K562 (cell line): ENCODE data around the gene RNF167. TPM values are rescaled to one million over a fixed set of nuclear protein-coding genes. Genes with fewer than 3 reads are reported as not detected.

Experiments used
- ATAC-seq: fragments of 200-7000 bp; cut with Tn5 transposase; 3 replicates; pipeline ENCODE4 v1.9.1; 2020; ENCODE audit warnings: moderate library complexity
- BruUV-seq: library from RNA; stranded (reverse); fragments of 400-500 nt; replicated peaks from 2 replicates; lab custom pipeline; 2021; lab: Mats Ljungman, UMichigan
- CTCF ChIA-PET: fragments of 300-600 bp; formaldehyde crosslinking; extraction: SDS; loops from one replicate; lab custom pipeline; 2021; ENCODE audit warnings: low intra/inter-chr PET ratio; lab: Yijun Ruan, JAX
- POLR2A ChIA-PET: fragments of 300-600, 350-650 bp; sonication (Branson Sonifier 250); formaldehyde crosslinking; extraction: SDS; loops from one replicate; lab custom pipeline; 2021; ENCODE audit warnings: antibody characterized with exemption, inconsistent platforms; lab: Yijun Ruan, JAX
- DNase-seq, 4 experiments: peaks; one replicate each; pipeline versions ENCODE4 v3.0.0 to v3.0.0-alpha.2; 2011 to 2018; ENCODE audit warnings: low spot score in 3 of 4, mixed read lengths in 3 of 4; ENCODE audit errors: extremely low read depth in 1 of 4
- FAIRE-seq: peaks from 2 replicates; lab custom pipeline; 2011; peaks lifted over from hg19 to GRCh38; lab: Jason Lieb, UNC
- H2AFZ ChIP-seq: 2 replicates; pipeline ENCODE4 v1.6.0; 2011; ENCODE audit warnings: low read depth, low read length, control low read depth, inconsistent platforms
- H3K27ac ChIP-seq: fragments of 200-600 bp; 3 replicates; pipeline ENCODE4 v1.8.0; 2011; ENCODE audit warnings: low read depth, mild to moderate bottlenecking, control low read depth, inconsistent platforms, low read length, moderate library complexity, mixed read lengths; ENCODE audit errors: extremely low read depth
- H3K27me3 ChIP-seq, 2 experiments: fragments of 300-600 bp in 1 of 2; 2 replicates in 1 of 2; 3 replicates in 1 of 2; pipeline versions ENCODE4 v1.6.0 to v1.8.0; 2011; ENCODE audit warnings: inconsistent platforms in 2 of 2, low read length in 2 of 2, mild to moderate bottlenecking in 1 of 2, mixed read lengths in 1 of 2, moderate library complexity in 1 of 2; ENCODE audit not compliant: control insufficient read depth in 2 of 2, insufficient read depth in 2 of 2
- H3K36me3 ChIP-seq: fragments of 300-600 bp; 3 replicates; pipeline ENCODE4 v1.8.0; 2011; ENCODE audit warnings: mild to moderate bottlenecking, low read length, inconsistent platforms; ENCODE audit not compliant: control insufficient read depth, insufficient read depth
- H3K4me1 ChIP-seq, 2 experiments: fragments of 200-600 bp in 1 of 2; replicated peaks in 1 of 2; 2 replicates in 1 of 2; 3 replicates in 1 of 2; pipeline versions ENCODE4 v1.5.1 to v1.8.0; 2011; ENCODE audit warnings: inconsistent platforms in 2 of 2, low read length in 2 of 2, mild to moderate bottlenecking in 1 of 2, mixed read lengths in 1 of 2, moderate library complexity in 1 of 2; ENCODE audit not compliant: control insufficient read depth in 2 of 2, insufficient read depth in 2 of 2
- H3K4me2 ChIP-seq: 2 replicates; pipeline ENCODE4 v1.6.1; 2011; ENCODE audit warnings: low read length, control low read depth, inconsistent platforms, mixed read lengths; ENCODE audit not compliant: insufficient read depth
- H3K4me3 ChIP-seq: fragments of 200-600 bp; sonication (generic), shearing (Covaris generic); 2 replicates; pipeline ENCODE4 v1.5.1; 2016; ENCODE audit warnings: control low read depth, inconsistent platforms
- H3K79me2 ChIP-seq: fragments of 200-600 bp; 3 replicates; pipeline ENCODE4 v1.8.0; 2011; ENCODE audit warnings: low read length, inconsistent platforms; ENCODE audit not compliant: control insufficient read depth, insufficient read depth
- H3K9ac ChIP-seq, 2 experiments: 2 replicates each; pipeline versions ENCODE4 v1.6.0 to v1.6.1; 2011; ENCODE audit warnings: low read depth in 2 of 2, low read length in 2 of 2, control low read depth in 1 of 2, inconsistent platforms in 1 of 2, mild to moderate bottlenecking in 1 of 2, mixed read lengths in 1 of 2; ENCODE audit not compliant: insufficient read depth in 1 of 2
- H3K9me1 ChIP-seq: one replicate; pipeline ENCODE4 v1.6.0; 2011; ENCODE audit warnings: inconsistent platforms, mild to moderate bottlenecking, low read length, moderate library complexity; ENCODE audit not compliant: control insufficient read depth, insufficient read depth
- H3K9me3 ChIP-seq: replicated peaks from 2 replicates; pipeline ENCODE4 v1.5.1; 2011; ENCODE audit warnings: low read depth, low read length, inconsistent platforms; ENCODE audit not compliant: control insufficient read depth, insufficient read depth
- H4K20me1 ChIP-seq: replicated peaks from 2 replicates; pipeline ENCODE4 v1.6.1; 2011; ENCODE audit warnings: low read length, inconsistent platforms, mixed read lengths; ENCODE audit not compliant: control insufficient read depth, insufficient read depth
- CREM ChIP-seq: IDR thresholded peaks from 2 replicates; pipeline ENCODE4 v1.6.1; 2014; ENCODE audit warnings: antibody characterized with exemption, low read depth
- EHMT2 ChIP-seq: fragments of 450-650 bp; IDR thresholded peaks from 2 replicates; pipeline ENCODE4 v1.6.1; 2018; ENCODE audit warnings: antibody characterized with exemption
- SETDB1 ChIP-seq: IDR thresholded peaks from one replicate; pipeline ENCODE4 v1.6.1; 2012; ENCODE audit warnings: low read length, control low read depth, inconsistent platforms
- TBP ChIP-seq: optimal IDR thresholded peaks from 2 replicates; pipeline ENCODE3; 2011; ENCODE audit warnings: low read depth, low read length, improper control_type of control experiment
- VEZF1 ChIP-seq: fragments of 200-800 bp; sonication (Bioruptor generic); IDR thresholded peaks from 2 replicates; pipeline ENCODE4 v1.6.1; 2017; ENCODE audit warnings: missing genetic modification characterization, missing compliant biosample characterization
- ZBTB34 ChIP-seq: fragments of 250-450 bp; sonication (Bioruptor Pico); IDR thresholded peaks from 2 replicates; pipeline ENCODE4 v1.8.0; 2021; ENCODE audit warnings: mild to moderate bottlenecking, moderate library complexity
- ZBTB5 ChIP-seq: fragments of 450-650 bp; IDR thresholded peaks from 2 replicates; pipeline ENCODE4 v1.6.1; 2017; ENCODE audit warnings: antibody characterized with exemption
- ZNF318 ChIP-seq, 2 experiments: fragments of 450-650 bp; IDR thresholded peaks; 2 replicates each; pipeline ENCODE4 v1.6.1; 2016; ENCODE audit warnings: mild to moderate bottlenecking in 2 of 2, borderline replicate concordance in 1 of 2, low read depth in 1 of 2, moderate library complexity in 1 of 2
- WGBS: fragments of 100-300 bp; shearing (Covaris generic); methylation state at CpG from one replicate; pipeline ENCODE4 v1.1.6; 2016; ENCODE audit warnings: low coverage, mixed read lengths; ENCODE audit not compliant: insufficient coverage; ENCODE audit errors: missing lambda C conversion rate; 5-methylcytosine and 5-hydroxymethylcytosine counted together
- in situ Hi-C: fragments of 300-500 bp; cut with MboI; formaldehyde crosslinking; loops from 4 replicates; pipeline ENCODE4 v1.15.0; 2018; ENCODE audit warnings: inconsistent platforms, mixed read lengths
- intact Hi-C: fragments of 100-400 bp; cut with micrococcal nuclease; formaldehyde crosslinking; loops from 2 replicates; pipeline ENCODE4 v1.14.2; 2022
- polyA plus RNA-seq, 8 experiments: library from polyadenylated mRNA; depleted of rRNA in 4 of 8; stranded (reverse) in 5 of 8; unstranded in 3 of 8; fragments of >200 nt; fragmentation: Nextera tagmentation in 2 of 8; fragmentation: Illumina TruSeq in 1 of 8; extraction: Ambion mirVana in 2 of 8; extraction: Trizol in 1 of 8; gene quantifications; 2 replicates each; pipeline versions ENCODE4 v1.2.1 to v1.2.3, GENCODE V29; 2011 to 2014; ENCODE audit warnings: inconsistent platforms in 1 of 8, missing spikeins in 1 of 8
- total RNA-seq, 7 experiments: library from RNA; depleted of rRNA in 6 of 7; stranded (reverse); fragments of >200 nt in 6 of 7; fragmentation: Illumina TruSeq in 2 of 7; extraction: Trizol in 2 of 7; gene quantifications; 2 replicates each; pipeline versions ENCODE4 v1.2.1 to v1.2.3, GENCODE V29; 2011 to 2021; ENCODE audit warnings: low replicate concordance in 1 of 7

RNF167 gene
- total and polyA plus RNA-seq, 9 of the 15 experiments (the other 6 are each of a cell fraction or from before 2014, with no cell fraction given) = 16.5 to 143 (median 45.5) TPM

GRCh38 chr17:4974115-4974670 is 34.1 kb downstream of the RNF167 start:
- H3K9me1 ChIP-seq = no peaks in the 10 kb centered on the region
- no peak overlapping the region for H3K27ac ChIP-seq
- CTCF ChIA-PET = no interaction called here
- DNase-seq (no peak), ATAC-seq (no peak), FAIRE-seq (no peak)
- H3K79me2 ChIP-seq = peaks cover 2% of the 10 kb centered on the region; the same call in 2 of the 3 replicates
- H3K9me3 ChIP-seq = no peaks in the 10 kb centered on the region
- H3K27me3 ChIP-seq = no peaks in the 10 kb centered on the region
- H3K36me3 ChIP-seq = peaks cover 84% of the 10 kb centered on the region
- in situ Hi-C loops = no loop called here
- intact Hi-C loops = no loop called here
- no TSS peak for BruUV-seq
- no peak overlapping the region for H3K4me3 ChIP-seq
- peaks cover 5 to 6% of the 10 kb centered on the region in 2 experiments; a peak in 4 of 5 replicates for H3K4me1 ChIP-seq
- no peak overlapping the region for H2AFZ ChIP-seq
- 85% methylated on average over 8 of the region's 9 CpGs for WGBS
- no peaks in the 10 kb centered on the region for H4K20me1 ChIP-seq
- POLR2A ChIA-PET = no interaction called here
- H3K4me2 ChIP-seq = no peak overlapping the region
- no peak overlapping the region for H3K9ac ChIP-seq
- TF ChIP-seq EHMT2 (no peak), TBP (no peak), VEZF1 (CRISPR knock-in tag) (no peak), ZBTB34 (no peak), SETDB1 (no peak), ZBTB5 (no peak), CREM (no peak), ZNF318 (IDR thresholded peaks at IDR 0.05; ENCODE audit: borderline replicate concordance in 1 of 2, low read depth in 1 of 2) (no peak)
